Measurements from ENCODE around the gene DAZAP1.

DAZAP1 gene

DNA sequence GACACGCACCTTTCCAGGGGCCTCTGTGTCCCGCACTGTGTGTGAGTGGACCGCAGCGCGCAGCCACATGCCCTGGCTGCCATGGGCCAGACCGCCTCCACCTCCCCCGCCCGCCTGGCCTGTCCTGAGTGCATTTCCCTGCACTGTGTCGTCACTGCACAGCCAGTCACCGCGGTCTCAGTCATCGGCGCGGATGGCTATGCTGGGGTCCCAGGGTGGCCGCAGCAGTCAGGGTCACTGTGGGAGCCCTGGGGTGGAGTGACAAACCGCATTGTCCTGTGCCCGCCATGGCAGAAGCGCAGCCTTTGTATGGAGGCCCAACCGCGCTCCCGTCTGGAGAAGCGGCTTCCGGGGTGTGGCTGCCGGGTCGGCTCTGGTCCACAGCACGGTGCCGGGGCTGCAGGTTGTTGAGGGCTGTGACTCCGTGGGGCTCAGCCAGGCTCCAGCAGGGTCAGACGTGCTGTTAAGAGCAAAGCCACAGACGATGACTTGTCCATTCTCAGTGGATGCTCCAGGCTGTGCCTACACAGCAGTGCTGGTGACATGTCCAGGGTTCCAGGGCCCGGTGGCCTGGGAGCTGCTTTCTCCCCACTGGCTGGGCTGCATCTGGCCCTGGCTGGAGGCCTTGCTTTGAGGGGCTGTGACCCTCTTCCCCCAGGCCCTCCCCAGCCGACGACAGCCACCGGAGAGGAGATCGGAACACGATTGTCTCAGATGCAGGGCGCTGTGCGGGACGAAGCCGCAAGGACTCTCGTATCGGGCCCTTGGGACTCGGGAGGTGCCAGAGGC is 30.0 kb upstream of the DAZAP1 start:
- DNase-seq (ENCODE audit: low spot score) = no peak

- DNase-seq (ENCODE audit: low spot score) = no peak
Observed at GRCh38 chr19:1377965-1378785, 29.2 kb upstream of the DAZAP1 start.

- DNase-seq (ENCODE audit: low spot score) = no peak
Observed at GRCh38 chr19:1379126-1379905, 28.1 kb upstream of the DAZAP1 start.

DNA sequence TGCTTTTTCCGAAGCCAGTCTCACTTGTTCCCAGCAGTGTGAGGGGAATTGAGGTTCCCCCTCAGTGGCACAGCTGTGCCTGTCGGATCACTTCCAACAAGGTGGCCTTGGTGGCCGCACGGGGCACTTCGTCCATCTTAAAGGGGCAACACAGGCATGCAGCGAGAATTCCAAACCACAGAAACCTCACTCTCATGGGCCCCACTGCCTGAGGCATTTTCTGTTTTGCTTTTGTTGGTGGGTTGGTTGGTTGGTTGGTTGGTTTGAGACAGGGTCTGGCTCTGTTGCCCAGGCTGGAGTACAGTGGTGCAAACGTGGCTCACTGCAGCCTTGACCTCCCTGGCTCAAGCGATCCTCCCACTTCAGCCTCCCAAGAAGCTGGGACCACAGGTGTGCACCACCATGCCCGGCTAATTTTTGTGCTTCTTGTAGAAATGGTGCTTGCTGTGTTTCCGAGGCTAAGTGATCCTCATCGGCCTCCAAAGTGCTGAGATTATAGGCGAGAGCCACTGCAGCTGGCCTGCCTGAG is 27.4 kb upstream of the DAZAP1 start:
- no peak for DNase-seq (ENCODE audit: low spot score)

DNA sequence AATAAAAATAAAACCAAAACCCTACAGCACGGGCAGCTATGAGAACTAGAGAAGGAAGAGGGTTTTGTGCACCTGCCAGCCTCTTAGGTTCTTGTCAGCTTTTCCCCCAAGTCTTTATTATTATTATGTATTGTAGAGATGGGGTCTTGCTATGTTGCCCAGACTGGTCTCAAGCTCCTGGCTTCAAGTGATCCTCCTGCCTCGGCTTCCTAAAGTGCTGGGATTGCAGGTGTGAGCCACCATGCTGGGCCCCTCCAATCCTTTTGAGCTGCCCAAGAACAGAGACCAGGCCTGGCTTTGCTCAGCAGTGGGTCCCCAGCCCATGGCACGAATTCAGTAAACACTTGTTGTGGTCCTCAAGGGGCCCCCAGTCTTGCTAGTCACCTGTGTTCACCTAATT is 25.1 kb upstream of the DAZAP1 start:
- DNase-seq (ENCODE audit: low spot score) = no peak

- no peak for DNase-seq (ENCODE audit: low spot score)
Observed at GRCh38 chr19:1383017-1383311, 24.4 kb upstream of the DAZAP1 start.

GRCh38 chr19:1383312-1384084 is 23.9 kb upstream of the DAZAP1 start, which contains the start of gene NDUFS7:
NDUFS7 (plus strand) TSS chr19:1383907; CDS start chr19:1383927, 20 bp downstream.
- DNase-seq (ENCODE audit: low spot score) = peak; percentile 98

GRCh38 chr19:1384085-1384462 is 23.3 kb upstream of the DAZAP1 start:
- DNase-seq (ENCODE audit: low spot score) = no peak

DNA sequence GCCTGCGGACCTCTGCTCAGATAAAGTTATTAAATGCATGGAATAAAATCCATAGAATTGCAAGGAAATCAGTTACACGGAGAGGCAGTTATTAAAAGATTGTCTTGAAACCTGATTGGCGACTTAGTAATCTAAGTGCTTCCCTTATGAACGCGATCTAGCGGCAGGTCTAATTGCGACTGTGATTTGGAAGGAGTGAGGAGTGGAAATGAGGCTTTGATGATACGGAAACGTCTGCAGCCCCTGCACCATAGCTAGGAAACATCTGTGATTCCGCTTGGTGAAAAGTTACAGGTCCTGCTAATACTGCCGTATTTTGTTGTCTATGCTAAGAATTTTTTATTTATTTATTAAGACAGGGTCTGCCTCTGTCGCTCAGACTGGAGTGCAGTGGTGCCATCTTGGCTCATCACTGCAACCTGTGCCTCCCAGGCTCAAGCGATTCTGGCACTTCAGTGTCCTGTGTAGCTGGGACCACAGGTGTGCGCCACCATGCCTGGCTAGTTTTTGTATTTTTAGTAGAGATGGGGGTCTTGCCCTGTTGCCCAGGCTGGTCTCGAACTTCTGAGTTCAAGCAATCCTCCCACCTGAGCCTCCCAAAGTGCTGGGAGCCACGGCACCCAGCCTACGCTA is 22.8 kb upstream of the DAZAP1 start:
- no peak for DNase-seq (ENCODE audit: low spot score)

DNA sequence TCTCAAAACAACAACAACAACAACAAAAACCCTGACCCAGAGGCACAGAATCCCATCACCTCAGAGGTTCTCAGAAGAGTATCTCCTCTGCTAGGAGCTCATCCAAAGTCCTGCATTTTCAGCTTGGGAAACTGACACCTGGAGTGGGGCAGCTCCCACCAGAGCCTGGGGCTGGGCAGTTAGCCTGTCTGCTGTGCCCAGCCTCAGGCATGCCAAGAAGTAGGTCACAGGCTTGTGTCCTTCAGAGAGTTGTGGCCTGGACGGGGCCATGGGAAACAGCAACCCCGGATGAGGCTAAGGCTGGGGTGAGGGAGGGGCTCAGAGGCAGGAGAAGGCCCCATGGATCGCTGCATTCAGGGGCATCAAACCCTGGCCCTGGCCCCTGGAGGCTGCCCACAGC is 21.6 kb upstream of the DAZAP1 start:
- DNase-seq (ENCODE audit: low spot score) = no peak

DNA sequence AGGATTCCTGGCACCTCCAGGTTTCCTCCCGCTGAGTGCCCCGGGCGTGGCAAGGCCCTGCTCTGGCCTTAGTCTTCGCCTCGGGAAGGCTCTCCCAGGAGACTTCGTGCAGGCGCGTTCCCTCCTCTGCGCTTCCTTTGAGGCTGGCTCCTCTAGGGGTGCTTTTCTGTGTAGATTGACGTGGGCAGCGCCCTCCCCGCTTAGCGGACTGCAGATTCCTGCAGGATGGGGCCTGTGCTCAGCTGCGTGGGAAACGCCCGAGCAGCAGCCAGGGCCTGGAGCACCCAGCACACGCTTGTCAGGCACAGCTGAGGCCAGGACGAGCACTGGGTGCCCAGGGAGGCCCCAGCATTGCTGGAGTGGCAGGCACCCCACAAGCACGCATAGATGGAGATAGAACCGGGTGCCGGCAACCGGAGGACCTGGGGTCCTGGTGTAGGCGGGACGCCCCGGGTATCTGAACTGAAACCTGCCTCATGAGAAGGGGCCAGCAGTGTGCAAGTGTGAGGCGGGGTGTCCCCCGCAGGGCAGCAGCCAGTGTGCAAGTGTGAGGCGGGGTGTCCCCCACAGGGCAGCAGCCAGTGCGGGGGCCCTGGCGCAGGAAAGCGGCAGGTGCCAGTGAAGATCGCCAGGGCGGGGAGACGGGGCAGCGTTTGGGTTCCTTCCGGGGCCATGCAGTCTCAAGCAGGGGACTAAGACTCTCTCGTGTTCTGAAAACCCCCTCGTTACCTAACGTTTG is 20.3 kb upstream of the DAZAP1 start:
- DNase-seq (ENCODE audit: low spot score) = no peak

GRCh38 chr19:1387684-1388636 is 19.4 kb upstream of the DAZAP1 start:
- no peak for DNase-seq (ENCODE audit: low spot score)

- no peak for DNase-seq (ENCODE audit: low spot score)
Observed at GRCh38 chr19:1388637-1389026, 18.8 kb upstream of the DAZAP1 start.

DNA sequence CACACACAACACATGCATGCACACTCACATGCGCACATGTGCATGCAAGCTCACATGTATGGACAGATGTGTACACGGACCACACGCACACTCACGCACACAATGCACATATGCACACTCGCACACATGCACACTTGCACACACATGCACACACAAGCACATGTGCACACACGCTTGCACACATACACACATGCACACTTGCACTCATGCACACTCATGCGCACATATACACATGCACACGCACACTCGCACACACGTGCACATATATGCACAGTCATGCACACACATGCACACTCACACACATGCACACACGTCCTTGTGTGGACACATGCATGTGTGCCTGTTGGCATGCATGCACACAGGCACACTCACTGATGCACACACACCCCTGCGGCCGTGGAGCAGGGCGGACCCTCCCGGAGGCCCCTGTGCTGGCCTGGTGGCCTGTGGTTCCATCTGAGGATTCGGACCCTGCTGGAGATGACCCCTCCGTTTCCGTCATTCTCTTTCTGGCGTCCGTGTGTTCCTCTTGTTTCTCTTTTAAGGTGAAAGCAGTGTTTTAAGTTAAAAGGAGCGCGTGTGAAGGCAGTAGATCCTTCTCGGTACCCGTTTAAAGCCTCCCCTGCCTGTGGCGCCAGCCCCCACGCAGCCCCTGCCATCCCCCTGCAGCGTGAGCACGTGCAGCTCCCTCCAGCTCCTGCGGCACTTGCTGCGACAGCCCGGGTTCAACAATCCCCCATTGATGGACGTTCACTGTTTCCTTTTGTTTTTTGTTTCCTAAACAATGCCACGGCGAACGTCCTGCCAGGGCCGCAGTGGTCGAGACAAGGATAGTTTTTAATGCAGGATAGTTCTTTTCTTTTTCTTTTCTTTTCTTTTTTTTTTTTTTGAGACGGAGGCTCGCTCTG is 18.1 kb upstream of the DAZAP1 start:
- DNase-seq (ENCODE audit: low spot score) = no peak

DNA sequence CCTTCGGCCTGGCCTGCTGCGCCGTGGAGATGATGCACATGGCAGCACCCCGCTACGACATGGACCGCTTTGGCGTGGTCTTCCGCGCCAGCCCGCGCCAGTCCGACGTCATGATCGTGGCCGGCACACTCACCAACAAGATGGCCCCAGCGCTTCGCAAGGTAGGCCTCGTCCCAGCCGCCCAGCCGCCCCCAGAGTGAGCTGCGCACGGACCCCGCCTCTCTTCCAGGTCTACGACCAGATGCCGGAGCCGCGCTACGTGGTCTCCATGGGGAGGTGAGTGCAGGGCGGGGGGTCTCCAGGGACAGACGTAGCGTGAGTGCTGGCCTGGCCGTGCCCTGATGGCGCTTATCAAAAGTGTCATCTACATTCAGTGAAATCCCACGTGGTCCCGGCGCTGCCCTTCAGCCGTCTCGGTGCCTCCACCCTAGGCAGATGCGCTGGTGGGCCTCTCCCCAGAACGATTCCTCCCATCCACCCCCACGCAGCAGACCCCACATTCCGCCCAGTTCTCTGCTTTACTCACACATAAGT is 16.4 kb upstream of the DAZAP1 start:
- DNase-seq (ENCODE audit: low spot score) = no peak

DNA sequence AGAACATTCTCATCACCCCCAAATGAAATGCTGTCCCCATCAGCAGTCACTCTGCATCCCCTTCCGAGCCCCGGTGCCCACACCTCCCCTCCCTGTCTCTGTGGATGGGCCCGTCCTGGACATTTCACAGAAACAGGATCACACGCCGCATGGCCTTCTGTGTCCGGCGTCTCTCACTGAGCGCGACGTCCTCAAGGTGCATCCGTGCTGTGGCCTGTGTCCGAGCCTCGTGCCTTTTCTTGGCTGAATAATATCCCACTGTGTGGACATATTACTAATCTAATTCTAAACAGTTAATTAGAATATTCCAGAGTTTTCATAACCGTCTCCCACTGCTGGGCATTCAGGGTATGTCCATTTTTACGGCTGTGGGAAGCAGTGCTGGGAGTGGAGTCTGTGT is 15.0 kb upstream of the DAZAP1 start:
- no peak for DNase-seq (ENCODE audit: low spot score)

GRCh38 chr19:1392939-1393530 is 14.4 kb upstream of the DAZAP1 start:
- no peak for DNase-seq (ENCODE audit: low spot score)

GRCh38 chr19:1393841-1394240 is 13.5 kb upstream of the DAZAP1 start:
- no peak for DNase-seq (ENCODE audit: low spot score)

All from ecto neural progenitor cell (in vitro differentiated cells).